Activated CD8-positive, alpha-beta memory T cell treated with anti-CD3 and anti-CD28 coated beads, Interleukin-2, amount 50 U/mL, for 1 hour (primary cell): Measurements from ENCODE around the gene SGIP1.

Experiments used
- DNase-seq: peaks from one replicate; pipeline ENCODE4 v3.0.0-alpha.2; 2020; ENCODE audit errors: extremely low read depth

Gene SGIP1

GRCh38 chr1:66533804-66534740, at the start of gene SGIP1:
Gene SGIP1, plus strand, starts transcription at chr1:66534153. Its CDS starts 206 bp downstream, at chr1:66534359.
- no peak for DNase-seq

GRCh38 chr1:66489151-66489550, 44.8 kb upstream of the SGIP1 start:
- DNase-seq: no peak

- DNase-seq: no peak
These were observed 43.9 kb upstream of the SGIP1 start for GRCh38 chr1:66489972-66490601.

GRCh38 chr1:66490816-66491215, 43.1 kb upstream of the SGIP1 start:
- no peak for DNase-seq

GRCh38 chr1:66492424-66492823, 41.5 kb upstream of the SGIP1 start:
- no peak for DNase-seq

GRCh38 chr1:66493731-66494130, 40.2 kb upstream of the SGIP1 start:
- DNase-seq: no peak

GRCh38 chr1:66494482-66494881, 39.5 kb upstream of the SGIP1 start:
- DNase-seq: no peak

- no peak for DNase-seq
These were observed 38.5 kb upstream of the SGIP1 start for GRCh38 chr1:66495495-66495894.

GRCh38 chr1:66497910-66498309, 36.0 kb upstream of the SGIP1 start:
- no peak for DNase-seq

GRCh38 chr1:66500301-66500700, 33.7 kb upstream of the SGIP1 start:
- DNase-seq: no peak

GRCh38 chr1:66502086-66502485, 31.9 kb upstream of the SGIP1 start:
- DNase-seq: no peak

- no peak for DNase-seq
These were observed 30.0 kb upstream of the SGIP1 start for GRCh38 chr1:66503841-66504470.

GRCh38 chr1:66505671-66506392, 28.1 kb upstream of the SGIP1 start:
- no peak for DNase-seq

- no peak for DNase-seq
These were observed 27.6 kb upstream of the SGIP1 start for GRCh38 chr1:66506393-66506687.

- DNase-seq: no peak
These were observed 27.0 kb upstream of the SGIP1 start for GRCh38 chr1:66506991-66507390.

- DNase-seq: no peak
These were observed 23.5 kb upstream of the SGIP1 start for GRCh38 chr1:66510407-66510806.

- DNase-seq: no peak
These were observed 22.8 kb upstream of the SGIP1 start for GRCh38 chr1:66511118-66511517.

GRCh38 chr1:66517959-66518358, 16.0 kb upstream of the SGIP1 start:
- no peak for DNase-seq

GRCh38 chr1:66518654-66519053, 15.3 kb upstream of the SGIP1 start:
- no peak for DNase-seq

GRCh38 chr1:66519992-66520391, 14.0 kb upstream of the SGIP1 start:
- DNase-seq: no peak

- no peak for DNase-seq
These were observed 13.3 kb upstream of the SGIP1 start for GRCh38 chr1:66520655-66521054.

GRCh38 chr1:66521721-66522365, 12.1 kb upstream of the SGIP1 start:
- DNase-seq: no peak
